ENCODE measurements around the gene IWS1.
"Not testable (repeated sequence)": the region's sequence is repeated elsewhere in the genome, so short reads cannot be mapped to it uniquely, and the experiment has no call there.

Gene IWS1

GRCh38 chr2:127527001-127527804, 914 bp upstream of the IWS1 start:
- no peak for DNase-seq

- peak; percentile 55 for DNase-seq
These were observed 578 bp downstream of the IWS1 start for GRCh38 chr2:127525691-127526131.

- not testable (repeated sequence) for DNase-seq
These were observed 2.0 kb downstream of the IWS1 start for GRCh38 chr2:127524198-127524834.

- DNase-seq = no peak
These were observed 2.9 kb downstream of the IWS1 start for GRCh38 chr2:127523269-127523939.

- no peak for DNase-seq
These were observed 5.9 kb downstream of the IWS1 start for GRCh38 chr2:127520424-127520823.

GRCh38 chr2:127517465-127517864, 8.8 kb downstream of the IWS1 start:
- DNase-seq = no peak

GRCh38 chr2:127516041-127516762, 10.1 kb downstream of the IWS1 start:
- DNase-seq = no peak

- DNase-seq = no peak
These were observed 10.8 kb downstream of the IWS1 start for GRCh38 chr2:127515383-127515915.

- DNase-seq = no peak
These were observed 11.8 kb downstream of the IWS1 start for GRCh38 chr2:127514485-127514884.

- DNase-seq = no peak
These were observed 12.2 kb downstream of the IWS1 start for GRCh38 chr2:127514076-127514475.

- no peak for DNase-seq
These were observed 13.9 kb downstream of the IWS1 start for GRCh38 chr2:127512362-127512761.

GRCh38 chr2:127511917-127512316, 14.4 kb downstream of the IWS1 start:
- no peak for DNase-seq

GRCh38 chr2:127511090-127511695, 15.1 kb downstream of the IWS1 start:
- DNase-seq = no peak

GRCh38 chr2:127510073-127510472, 16.2 kb downstream of the IWS1 start:
- no peak for DNase-seq

- peak; percentile 57 for DNase-seq
These were observed 17.7 kb downstream of the IWS1 start for GRCh38 chr2:127508631-127509034.

- no peak for DNase-seq
These were observed 18.2 kb downstream of the IWS1 start for GRCh38 chr2:127508023-127508630.

GRCh38 chr2:127506510-127506909, 19.8 kb downstream of the IWS1 start:
- DNase-seq = peak; percentile 43

GRCh38 chr2:127504552-127505430, 21.5 kb downstream of the IWS1 start:
- DNase-seq = no peak

GRCh38 chr2:127503491-127503890, 22.8 kb downstream of the IWS1 start:
- DNase-seq = no peak

- DNase-seq = peak; percentile 67
These were observed 27.9 kb downstream of the IWS1 start for GRCh38 chr2:127498386-127498785.

GRCh38 chr2:127490283-127490682, 36.0 kb downstream of the IWS1 start:
- DNase-seq = no peak

All from hematopoietic multipotent progenitor cell treated with erythropoietin and hydrocortisone succinate and interleukin-3 and kit ligand, for 4 days (in vitro differentiated cells).